ENCODE data around the gene CCNH.

DNA sequence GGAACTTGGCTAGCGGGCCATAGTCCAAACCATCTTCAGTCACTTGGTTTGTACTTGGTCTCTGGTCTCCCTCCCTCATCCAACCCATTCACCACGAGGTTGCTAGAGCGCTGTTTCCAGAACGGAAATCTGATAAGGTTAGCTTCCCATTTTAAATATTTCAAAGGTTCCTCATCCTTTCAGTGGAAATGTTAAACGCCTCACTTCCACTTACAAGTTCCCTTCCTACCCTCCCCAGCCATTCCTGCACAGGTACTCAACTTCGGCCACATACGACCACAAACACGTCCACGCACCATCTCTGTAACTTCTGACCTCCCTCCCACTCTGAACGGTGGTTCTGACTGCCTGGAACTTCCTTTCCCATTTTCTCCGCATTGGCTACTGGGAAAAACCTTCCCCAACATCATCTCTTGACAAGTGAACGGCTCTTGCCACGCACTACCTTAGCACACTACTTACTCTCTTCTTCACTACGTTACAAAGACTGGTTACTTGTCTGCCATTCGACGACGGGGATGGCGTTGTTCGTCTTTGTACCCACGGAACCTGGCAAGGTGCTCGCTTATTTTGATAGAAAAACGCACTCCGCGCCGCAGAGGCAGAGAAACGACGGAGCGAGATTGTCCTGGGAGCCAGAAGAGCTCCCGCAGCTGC is 629 bp downstream of the CCNH start:
- TF ChIP-seq POLR2A (IDR thresholded peaks at IDR 0.05) = no peak
- TF ChIP-seq, protein P1, sequence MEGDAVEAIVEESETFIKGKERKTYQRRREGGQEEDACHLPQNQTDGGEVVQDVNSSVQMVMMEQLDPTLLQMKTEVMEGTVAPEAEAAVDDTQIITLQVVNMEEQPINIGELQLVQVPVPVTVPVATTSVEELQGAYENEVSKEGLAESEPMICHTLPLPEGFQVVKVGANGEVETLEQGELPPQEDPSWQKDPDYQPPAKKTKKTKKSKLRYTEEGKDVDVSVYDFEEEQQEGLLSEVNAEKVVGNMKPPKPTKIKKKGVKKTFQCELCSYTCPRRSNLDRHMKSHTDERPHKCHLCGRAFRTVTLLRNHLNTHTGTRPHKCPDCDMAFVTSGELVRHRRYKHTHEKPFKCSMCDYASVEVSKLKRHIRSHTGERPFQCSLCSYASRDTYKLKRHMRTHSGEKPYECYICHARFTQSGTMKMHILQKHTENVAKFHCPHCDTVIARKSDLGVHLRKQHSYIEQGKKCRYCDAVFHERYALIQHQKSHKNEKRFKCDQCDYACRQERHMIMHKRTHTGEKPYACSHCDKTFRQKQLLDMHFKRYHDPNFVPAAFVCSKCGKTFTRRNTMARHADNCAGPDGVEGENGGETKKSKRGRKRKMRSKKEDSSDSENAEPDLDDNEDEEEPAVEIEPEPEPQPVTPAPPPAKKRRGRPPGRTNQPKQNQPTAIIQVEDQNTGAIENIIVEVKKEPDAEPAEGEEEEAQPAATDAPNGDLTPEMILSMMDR (IDR thresholded peaks at IDR 0.05) = no peak

Measured in thyroid gland (tissue), 4 donors.